Panc1 (cell line): Measurements from ENCODE around the gene KLC1. TPM values are rescaled to one million over a fixed set of nuclear protein-coding genes. Genes with fewer than 3 reads are reported as not detected.
"Not testable (repeated sequence)": the region's sequence is repeated elsewhere in the genome, so short reads cannot be mapped to it uniquely, and the experiment has no call there.

Source experiments
- ATAC-seq: fragments of 200-7000 bp; cut with Tn5 transposase; 2 replicates; pipeline ENCODE4 v1.9.1; 2020; ENCODE audit warnings: mild to moderate bottlenecking, moderate library complexity
- BruUV-seq: library from RNA; stranded (reverse); fragments of 400-500 nt; replicated peaks from 2 replicates; lab custom pipeline; 2021; lab: Mats Ljungman, UMichigan
- CTCF ChIA-PET: fragments of 300-600 bp; sonication (Branson Sonifier 250); formaldehyde crosslinking; loops from one replicate; lab custom pipeline; 2022; ENCODE audit warnings: antibody characterized with exemption; lab: Charles Lee
- POLR2A ChIA-PET: fragments of 300-600 bp; sonication (Branson Sonifier 250); formaldehyde crosslinking; loops from one replicate; lab custom pipeline; 2022; ENCODE audit warnings: antibody characterized with exemption; lab: Charles Lee
- DNase-seq: peaks from one replicate; pipeline ENCODE4 v3.0.0-alpha.2; 2010; ENCODE audit warnings: low read depth, low spot score
- H3K27ac ChIP-seq: 2 replicates; pipeline ENCODE4 v1.5.1; 2011; ENCODE audit warnings: mild to moderate bottlenecking, low read length, inconsistent platforms
- H3K27me3 ChIP-seq: fragments of 200-500 bp; sonication (Bioruptor generic); 2 replicates; pipeline ENCODE4 v1.6.0; 2014; ENCODE audit warnings: low read length, inconsistent platforms; ENCODE audit not compliant: control insufficient read depth, insufficient read depth
- H3K36me3 ChIP-seq: fragments of 200-500 bp; sonication (Bioruptor generic); 2 replicates; pipeline ENCODE4 v1.5.1; 2014; ENCODE audit warnings: inconsistent platforms, mild to moderate bottlenecking, low read length, moderate library complexity; ENCODE audit not compliant: control insufficient read depth, insufficient read depth
- H3K4me1 ChIP-seq: 2 replicates; pipeline ENCODE4 v1.5.1; 2011; ENCODE audit warnings: inconsistent platforms, mild to moderate bottlenecking, low read length, moderate library complexity; ENCODE audit not compliant: control insufficient read depth, insufficient read depth
- H3K4me3 ChIP-seq, 2 experiments: 2 replicates each; pipeline ENCODE4 v1.5.1; 2011 to 2012; ENCODE audit warnings: low read depth in 2 of 2, low read length in 2 of 2, mild to moderate bottlenecking in 2 of 2, inconsistent platforms in 1 of 2, moderate library complexity in 1 of 2
- H3K9me3 ChIP-seq: fragments of 200-500 bp; sonication (Bioruptor generic); 2 replicates; pipeline ENCODE4 v1.5.1; 2014; ENCODE audit warnings: low read depth, mild to moderate bottlenecking, inconsistent platforms, low read length, moderate library complexity; ENCODE audit not compliant: control insufficient read depth, insufficient read depth
- POLR2AphosphoS5 ChIP-seq: IDR thresholded peaks from 2 replicates; pipeline ENCODE4 v1.6.1; 2012; ENCODE audit warnings: mild to moderate bottlenecking, low read depth, low read length, moderate library complexity
- SIN3A ChIP-seq: IDR thresholded peaks from 2 replicates; pipeline ENCODE4 v1.6.1; 2012; ENCODE audit warnings: low read depth, mild to moderate bottlenecking, low read length, moderate library complexity, borderline replicate concordance; ENCODE audit not compliant: insufficient read depth
- TCF7L2 ChIP-seq: IDR thresholded peaks from 2 replicates; pipeline ENCODE4 v1.6.1; 2011; ENCODE audit warnings: mild to moderate bottlenecking, low read depth, low read length, inconsistent platforms
- in situ Hi-C: cut with HindIII; loops from 2 replicates; pipeline ENCODE4 v1.10.0; 2016; ENCODE audit warnings: low sequenced_read_pairs, low pct_unique_long_range_greater_than_20kb
- intact Hi-C: fragments of 100-400 bp; cut with micrococcal nuclease; formaldehyde crosslinking; loops from one replicate; pipeline ENCODE4 v1.10.0; 2022; ENCODE audit not compliant: unreplicated experiment
- total RNA-seq: library from RNA; stranded (reverse); gene quantifications from one replicate; pipeline ENCODE4 v1.2.1, GENCODE V29; 2021; ENCODE audit not compliant: unreplicated experiment
- TF ChIP-seq, protein P1 (sequence below), 2 experiments: IDR thresholded peaks; 2 replicates each; pipeline ENCODE4 v1.6.1; 2011 to 2012; ENCODE audit warnings: low read depth in 2 of 2, control low read depth in 1 of 2, low read length in 1 of 2, mild to moderate bottlenecking in 1 of 2, moderate library complexity in 1 of 2; ENCODE audit not compliant: insufficient read depth in 1 of 2
- TF ChIP-seq, protein P2 (sequence below): fragments of 450-650 bp; IDR thresholded peaks from 2 replicates; pipeline ENCODE4 v1.5.1; 2017; ENCODE audit warnings: mild to moderate bottlenecking

KLC1 gene
- total RNA-seq, 1 experiment from 2014 or later, result 98.0 TPM

DNA sequence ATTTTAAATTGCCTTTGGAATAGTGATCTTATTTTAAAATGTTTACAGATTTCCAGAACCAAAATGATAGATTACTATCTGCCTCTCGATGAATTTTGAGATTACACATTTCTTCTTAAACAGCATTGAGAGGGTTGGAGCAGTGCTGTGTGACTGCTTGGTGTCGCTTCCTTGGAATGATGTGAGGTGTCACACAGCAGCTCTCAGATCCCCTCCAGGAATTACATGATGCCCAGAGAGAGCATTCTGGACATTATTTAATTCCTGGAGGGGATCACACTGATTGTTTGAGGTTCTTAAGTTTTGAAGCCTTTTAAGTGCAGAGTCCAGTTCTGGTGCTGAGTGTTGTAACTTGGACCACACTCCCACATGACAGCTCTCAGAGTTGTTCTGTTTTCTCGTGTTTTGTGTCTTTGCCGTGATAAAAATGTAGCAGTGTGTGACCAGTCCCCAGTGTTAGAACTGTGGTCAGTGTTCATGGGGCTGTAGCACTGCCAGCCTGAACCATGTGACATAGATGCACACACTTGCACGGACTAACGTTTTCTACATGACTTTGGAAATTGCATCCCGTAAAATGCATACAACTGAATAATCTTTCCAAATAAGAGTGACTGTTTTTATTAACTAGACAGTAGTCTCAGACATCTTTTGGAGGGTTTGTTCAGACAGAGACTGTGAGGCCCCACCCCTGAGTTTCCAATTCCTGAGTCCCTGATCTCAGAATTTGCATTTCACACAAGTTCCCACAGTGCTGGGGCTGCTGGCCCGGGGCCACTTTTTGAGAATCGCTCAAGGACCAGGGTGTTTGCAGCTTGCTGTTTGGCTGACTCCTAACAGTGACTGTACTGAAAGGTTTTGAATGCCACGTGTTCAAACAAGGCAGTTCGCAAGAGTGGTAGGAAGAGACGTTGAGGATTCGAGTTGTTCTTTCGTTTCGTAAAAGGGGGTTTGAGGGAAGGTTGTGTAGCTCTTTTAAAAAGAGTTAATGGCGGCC is 60.2 kb downstream of the KLC1 start:
- DNase-seq (no peak), ATAC-seq (no peak)
- Histone ChIP-seq H3K27me3 (no peaks in the 10 kb centered on the region), H3K36me3 (peaks cover 3% of the 10 kb centered on the region; the same call in 1 of the 2 replicates), H3K4me3 (no peak overlapping the region), H3K9me3 (no peaks in the 10 kb centered on the region), H3K4me1 (no peaks in the 10 kb centered on the region), H3K27ac (no peak overlapping the region)
- TF ChIP-seq, protein P1, sequence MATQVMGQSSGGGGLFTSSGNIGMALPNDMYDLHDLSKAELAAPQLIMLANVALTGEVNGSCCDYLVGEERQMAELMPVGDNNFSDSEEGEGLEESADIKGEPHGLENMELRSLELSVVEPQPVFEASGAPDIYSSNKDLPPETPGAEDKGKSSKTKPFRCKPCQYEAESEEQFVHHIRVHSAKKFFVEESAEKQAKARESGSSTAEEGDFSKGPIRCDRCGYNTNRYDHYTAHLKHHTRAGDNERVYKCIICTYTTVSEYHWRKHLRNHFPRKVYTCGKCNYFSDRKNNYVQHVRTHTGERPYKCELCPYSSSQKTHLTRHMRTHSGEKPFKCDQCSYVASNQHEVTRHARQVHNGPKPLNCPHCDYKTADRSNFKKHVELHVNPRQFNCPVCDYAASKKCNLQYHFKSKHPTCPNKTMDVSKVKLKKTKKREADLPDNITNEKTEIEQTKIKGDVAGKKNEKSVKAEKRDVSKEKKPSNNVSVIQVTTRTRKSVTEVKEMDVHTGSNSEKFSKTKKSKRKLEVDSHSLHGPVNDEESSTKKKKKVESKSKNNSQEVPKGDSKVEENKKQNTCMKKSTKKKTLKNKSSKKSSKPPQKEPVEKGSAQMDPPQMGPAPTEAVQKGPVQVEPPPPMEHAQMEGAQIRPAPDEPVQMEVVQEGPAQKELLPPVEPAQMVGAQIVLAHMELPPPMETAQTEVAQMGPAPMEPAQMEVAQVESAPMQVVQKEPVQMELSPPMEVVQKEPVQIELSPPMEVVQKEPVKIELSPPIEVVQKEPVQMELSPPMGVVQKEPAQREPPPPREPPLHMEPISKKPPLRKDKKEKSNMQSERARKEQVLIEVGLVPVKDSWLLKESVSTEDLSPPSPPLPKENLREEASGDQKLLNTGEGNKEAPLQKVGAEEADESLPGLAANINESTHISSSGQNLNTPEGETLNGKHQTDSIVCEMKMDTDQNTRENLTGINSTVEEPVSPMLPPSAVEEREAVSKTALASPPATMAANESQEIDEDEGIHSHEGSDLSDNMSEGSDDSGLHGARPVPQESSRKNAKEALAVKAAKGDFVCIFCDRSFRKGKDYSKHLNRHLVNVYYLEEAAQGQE (IDR thresholded peaks at IDR 0.05; ENCODE audit: insufficient read depth in 1 of 2, low read depth in 2 of 2, low read length in 1 of 2), result no peak
- TF ChIP-seq, protein P2, sequence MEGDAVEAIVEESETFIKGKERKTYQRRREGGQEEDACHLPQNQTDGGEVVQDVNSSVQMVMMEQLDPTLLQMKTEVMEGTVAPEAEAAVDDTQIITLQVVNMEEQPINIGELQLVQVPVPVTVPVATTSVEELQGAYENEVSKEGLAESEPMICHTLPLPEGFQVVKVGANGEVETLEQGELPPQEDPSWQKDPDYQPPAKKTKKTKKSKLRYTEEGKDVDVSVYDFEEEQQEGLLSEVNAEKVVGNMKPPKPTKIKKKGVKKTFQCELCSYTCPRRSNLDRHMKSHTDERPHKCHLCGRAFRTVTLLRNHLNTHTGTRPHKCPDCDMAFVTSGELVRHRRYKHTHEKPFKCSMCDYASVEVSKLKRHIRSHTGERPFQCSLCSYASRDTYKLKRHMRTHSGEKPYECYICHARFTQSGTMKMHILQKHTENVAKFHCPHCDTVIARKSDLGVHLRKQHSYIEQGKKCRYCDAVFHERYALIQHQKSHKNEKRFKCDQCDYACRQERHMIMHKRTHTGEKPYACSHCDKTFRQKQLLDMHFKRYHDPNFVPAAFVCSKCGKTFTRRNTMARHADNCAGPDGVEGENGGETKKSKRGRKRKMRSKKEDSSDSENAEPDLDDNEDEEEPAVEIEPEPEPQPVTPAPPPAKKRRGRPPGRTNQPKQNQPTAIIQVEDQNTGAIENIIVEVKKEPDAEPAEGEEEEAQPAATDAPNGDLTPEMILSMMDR, result no peak
- no peak for TF ChIP-seq POLR2AphosphoS5
- TF ChIP-seq SIN3A, result no peak
- in situ Hi-C loops (no loop called here), intact Hi-C loops (no loop called here)
- no TSS peak for BruUV-seq
- ChIA-PET CTCF (no interaction called here), POLR2A (no interaction called here)

DNA sequence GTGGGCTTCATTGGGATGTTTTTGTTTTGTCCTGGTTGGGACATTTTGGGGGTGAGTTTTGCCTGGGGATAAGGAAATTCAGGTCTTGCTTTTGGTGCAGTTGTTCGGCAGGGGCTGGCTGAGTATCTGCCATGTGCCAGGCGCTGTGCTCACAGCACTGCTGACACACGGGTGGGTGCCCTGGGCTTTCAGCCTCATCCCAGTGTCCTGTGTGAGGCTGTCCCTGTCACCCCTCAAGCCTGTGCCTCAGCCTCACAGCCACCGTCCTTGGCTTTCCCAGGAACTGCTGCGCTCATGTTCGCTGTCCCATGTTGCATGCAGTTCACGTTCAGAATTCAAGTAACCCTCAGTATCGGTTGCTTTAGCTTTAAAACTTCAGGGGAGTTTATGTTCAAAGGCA is 61.3 kb downstream of the KLC1 start:
- Histone ChIP-seq H3K4me3 (no peak overlapping the region), H3K27ac (no peak overlapping the region), H3K27me3 (no peaks in the 10 kb centered on the region), H3K4me1 (peaks cover 1% of the 10 kb centered on the region), H3K36me3 (peaks cover 5% of the 10 kb centered on the region; the same call in 1 of the 2 replicates), H3K9me3 (no peaks in the 10 kb centered on the region)
- ATAC-seq (no peak), DNase-seq (no peak)
- TF ChIP-seq, protein P1 (IDR thresholded peaks at IDR 0.05; ENCODE audit: insufficient read depth in 1 of 2, low read depth in 2 of 2, low read length in 1 of 2), result no peak
- TF ChIP-seq, protein P2, result no peak
- TF ChIP-seq POLR2AphosphoS5, result no peak
- TF ChIP-seq SIN3A, result no peak
- no peak for TF ChIP-seq TCF7L2
- CTCF ChIA-PET, result no interaction called here
- intact Hi-C loops, result no loop called here
- in situ Hi-C loops, result no loop called here
- POLR2A ChIA-PET, result no interaction called here
- no TSS peak for BruUV-seq

DNA sequence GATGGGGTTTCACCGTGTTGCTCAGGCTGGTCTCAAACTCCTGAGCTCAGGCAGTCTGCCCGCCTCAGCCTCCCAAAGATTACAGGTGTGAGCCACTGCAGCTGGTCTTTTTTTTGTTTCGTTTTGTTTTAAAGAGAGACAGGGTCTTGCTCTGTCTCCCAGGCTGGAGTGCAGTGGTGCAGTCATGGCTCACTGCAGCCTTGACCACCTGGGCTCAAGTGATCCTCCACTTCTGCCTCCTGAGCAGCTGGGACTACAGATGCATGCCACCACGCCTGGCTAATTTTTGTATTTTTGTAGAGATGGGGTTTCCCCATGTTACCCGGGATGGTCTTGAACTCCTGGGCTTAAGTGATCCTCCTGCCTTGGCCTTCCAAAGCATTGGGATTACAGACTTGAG is 62.6 kb downstream of the KLC1 start:
- DNase-seq, intact Hi-C loops, ATAC-seq, H3K4me3 ChIP-seq, POLR2A ChIA-PET, H3K36me3 ChIP-seq, BruUV-seq, H3K27ac ChIP-seq, H3K27me3 ChIP-seq, H3K9me3 ChIP-seq, in situ Hi-C loops, CTCF ChIA-PET: not testable (repeated sequence)
- H3K4me1 ChIP-seq, result peaks cover 12% of the 10 kb centered on the region
